ENCODE results near the gene ELP4. TPM values are rescaled to one million over a fixed set of nuclear protein-coding genes. Genes with fewer than 3 reads are reported as not detected.

Gene ELP4
- total and polyA plus RNA-seq, 2 donors from 2014 or later: 20.3 to 26.2 TPM

GRCh38 chr11:31783252-31783651, 273.7 kb downstream of the ELP4 start:
- Histone ChIP-seq H3K9me3 (ENCODE audit: control insufficient read depth in 2 of 3, insufficient read depth in 1 of 3, low read length in 3 of 3) (no peaks in the 10 kb centered on the region), H3K4me1 (ENCODE audit: control insufficient read depth in 2 of 3, insufficient read depth in 2 of 3, low read depth in 1 of 3, low read length in 3 of 3) (no peaks in the 10 kb centered on the region), H3K4me3 (ENCODE audit: low read length in 3 of 3) (no peak overlapping the region), H3K9ac (ENCODE audit: low read length in 3 of 3) (no peak overlapping the region), H3K27me3 (ENCODE audit: control insufficient read depth, insufficient read depth, low read length) (no peaks in the 10 kb centered on the region), H3K27ac (ENCODE audit: low read depth in 2 of 2, low read length in 2 of 2) (no peak overlapping the region), H3K36me3 (ENCODE audit: control insufficient read depth in 2 of 3, insufficient read depth in 3 of 3, low read length in 3 of 3) (no peaks in the 10 kb centered on the region)
- FAIRE-seq: no peak
- TF ChIP-seq, protein P1, sequence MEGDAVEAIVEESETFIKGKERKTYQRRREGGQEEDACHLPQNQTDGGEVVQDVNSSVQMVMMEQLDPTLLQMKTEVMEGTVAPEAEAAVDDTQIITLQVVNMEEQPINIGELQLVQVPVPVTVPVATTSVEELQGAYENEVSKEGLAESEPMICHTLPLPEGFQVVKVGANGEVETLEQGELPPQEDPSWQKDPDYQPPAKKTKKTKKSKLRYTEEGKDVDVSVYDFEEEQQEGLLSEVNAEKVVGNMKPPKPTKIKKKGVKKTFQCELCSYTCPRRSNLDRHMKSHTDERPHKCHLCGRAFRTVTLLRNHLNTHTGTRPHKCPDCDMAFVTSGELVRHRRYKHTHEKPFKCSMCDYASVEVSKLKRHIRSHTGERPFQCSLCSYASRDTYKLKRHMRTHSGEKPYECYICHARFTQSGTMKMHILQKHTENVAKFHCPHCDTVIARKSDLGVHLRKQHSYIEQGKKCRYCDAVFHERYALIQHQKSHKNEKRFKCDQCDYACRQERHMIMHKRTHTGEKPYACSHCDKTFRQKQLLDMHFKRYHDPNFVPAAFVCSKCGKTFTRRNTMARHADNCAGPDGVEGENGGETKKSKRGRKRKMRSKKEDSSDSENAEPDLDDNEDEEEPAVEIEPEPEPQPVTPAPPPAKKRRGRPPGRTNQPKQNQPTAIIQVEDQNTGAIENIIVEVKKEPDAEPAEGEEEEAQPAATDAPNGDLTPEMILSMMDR (IDR thresholded peaks at IDR 0.05; ENCODE audit: borderline replicate concordance, extremely low read depth, insufficient read depth): no peak
- intact Hi-C loops (cut with DNase I): no loop called here
- no peak for DNase-seq

GRCh38 chr11:31784611-31785010, 275.0 kb downstream of the ELP4 start:
- intact Hi-C loops (cut with DNase I): no loop called here
- no peak for DNase-seq

DNA sequence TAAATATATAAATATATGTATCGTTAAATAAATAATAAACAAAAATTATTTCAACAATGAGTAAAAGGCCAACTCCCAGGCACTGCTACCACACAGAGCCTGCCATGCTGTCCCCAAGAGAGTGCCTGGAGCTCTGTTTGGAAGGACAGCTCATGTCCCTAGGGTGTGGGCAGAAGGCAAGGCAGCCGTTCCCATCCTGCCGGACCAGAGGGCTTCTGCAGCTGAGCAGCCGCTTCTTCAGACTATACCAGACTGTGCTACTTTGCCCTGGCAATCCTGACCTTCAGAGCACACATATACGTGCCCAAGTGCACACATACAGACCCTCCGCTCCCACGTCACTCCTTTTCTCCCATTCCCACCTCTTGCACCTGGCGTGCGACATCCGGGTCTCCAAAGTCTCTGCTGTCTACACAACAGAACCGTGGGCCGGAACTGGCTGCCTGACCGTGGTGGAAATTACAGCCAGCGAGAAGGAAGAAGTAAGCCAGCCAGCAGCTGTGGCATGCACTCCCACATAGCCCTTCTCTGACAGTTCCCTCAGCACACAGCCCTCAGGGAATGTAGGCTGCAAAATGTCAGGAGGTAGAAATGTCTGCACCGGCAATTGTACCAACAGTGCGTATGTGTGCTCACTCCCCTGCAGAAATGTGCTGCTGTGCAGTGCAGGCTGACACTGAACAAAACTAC, 277.6 kb downstream of the ELP4 start:
- Histone ChIP-seq H3K4me1 (ENCODE audit: control insufficient read depth in 2 of 3, insufficient read depth in 2 of 3, low read depth in 1 of 3, low read length in 3 of 3) (no peaks in the 10 kb centered on the region), H3K9me3 (ENCODE audit: control insufficient read depth in 2 of 3, insufficient read depth in 1 of 3, low read length in 3 of 3) (no peaks in the 10 kb centered on the region), H3K27ac (ENCODE audit: low read depth in 2 of 2, low read length in 2 of 2) (no peak overlapping the region), H3K27me3 (ENCODE audit: control insufficient read depth, insufficient read depth, low read length) (no peaks in the 10 kb centered on the region), H3K36me3 (ENCODE audit: control insufficient read depth in 2 of 3, insufficient read depth in 3 of 3, low read length in 3 of 3) (no peaks in the 10 kb centered on the region), H3K4me3 (ENCODE audit: low read length in 3 of 3) (no peak overlapping the region), H3K9ac (ENCODE audit: low read length in 3 of 3) (no peak overlapping the region)
- DNase-seq: no peak
- intact Hi-C loops (cut with DNase I): no loop called here
- FAIRE-seq: no peak
- TF ChIP-seq, protein P1 (IDR thresholded peaks at IDR 0.05; ENCODE audit: borderline replicate concordance, extremely low read depth, insufficient read depth): no peak

More at GRCh38 chr11:31784611-31785010, 275.0 kb downstream of the ELP4 start:
- no peaks in the 10 kb centered on the region for H3K27me3 ChIP-seq (ENCODE audit: control insufficient read depth, insufficient read depth, low read length)
- H3K9me3 ChIP-seq (ENCODE audit: control insufficient read depth in 2 of 3, insufficient read depth in 1 of 3, low read length in 3 of 3): no peaks in the 10 kb centered on the region
- H3K36me3 ChIP-seq (ENCODE audit: control insufficient read depth in 2 of 3, insufficient read depth in 3 of 3, low read length in 3 of 3): no peaks in the 10 kb centered on the region
- H3K9ac ChIP-seq (ENCODE audit: low read length in 3 of 3): no peak overlapping the region
- no peaks in the 10 kb centered on the region for H3K4me1 ChIP-seq (ENCODE audit: control insufficient read depth in 2 of 3, insufficient read depth in 2 of 3, low read depth in 1 of 3, low read length in 3 of 3)
- no peak for FAIRE-seq
- H3K27ac ChIP-seq (ENCODE audit: low read depth in 2 of 2, low read length in 2 of 2): no peak overlapping the region
- no peak overlapping the region for H3K4me3 ChIP-seq (ENCODE audit: low read length in 3 of 3)
- TF ChIP-seq, protein P1 (IDR thresholded peaks at IDR 0.05; ENCODE audit: borderline replicate concordance, extremely low read depth, insufficient read depth): no peak

All from kidney (tissue), 14 donors.